Measurements from ENCODE around the gene ITIH2.

ITIH2 gene

GRCh38 chr10:7787150-7787856 lies 84.2 kb downstream of the ITIH2 start:
- Mint-ChIP-seq H3K4me1 (peaks cover 29% of the 10 kb centered on the region), H3K27me3 (no peaks in the 10 kb centered on the region), H3K27ac (no peak overlapping the region), H3K36me3 (peaks cover 14% of the 10 kb centered on the region), H3K4me3 (no peak overlapping the region), H3K9me3 (no peaks in the 10 kb centered on the region)
- no peak for ATAC-seq (ENCODE audit: low read depth)
- DNase-seq (ENCODE audit: low spot score in 2 of 2): no peak

- peaks cover 35% of the 10 kb centered on the region for H3K4me1 Mint-ChIP-seq
- ATAC-seq (ENCODE audit: low read depth) (peak; percentile 94), DNase-seq (ENCODE audit: low spot score in 2 of 2) (peak; percentile 90 to 93)
- H3K27ac Mint-ChIP-seq: no peak within 1 kb of the TSS
- H3K36me3 Mint-ChIP-seq: peaks cover 15% of the 10 kb centered on the region
- no peaks in the 10 kb centered on the region for H3K27me3 Mint-ChIP-seq
- H3K4me3 Mint-ChIP-seq: no peak within 1 kb of the TSS
- no peaks in the 10 kb centered on the region for H3K9me3 Mint-ChIP-seq
Measured at GRCh38 chr10:7787857-7788638, 84.9 kb downstream of the ITIH2 start, which contains the start of the genes ATP5F1C and KIN. Gene ATP5F1C, plus strand, starts transcription at chr10:7788177. Its CDS starts 31 bp downstream, at chr10:7788208. Gene KIN, minus strand, starts transcription at chr10:7787993. Its CDS starts 60 bp downstream, at chr10:7787933.

DNA sequence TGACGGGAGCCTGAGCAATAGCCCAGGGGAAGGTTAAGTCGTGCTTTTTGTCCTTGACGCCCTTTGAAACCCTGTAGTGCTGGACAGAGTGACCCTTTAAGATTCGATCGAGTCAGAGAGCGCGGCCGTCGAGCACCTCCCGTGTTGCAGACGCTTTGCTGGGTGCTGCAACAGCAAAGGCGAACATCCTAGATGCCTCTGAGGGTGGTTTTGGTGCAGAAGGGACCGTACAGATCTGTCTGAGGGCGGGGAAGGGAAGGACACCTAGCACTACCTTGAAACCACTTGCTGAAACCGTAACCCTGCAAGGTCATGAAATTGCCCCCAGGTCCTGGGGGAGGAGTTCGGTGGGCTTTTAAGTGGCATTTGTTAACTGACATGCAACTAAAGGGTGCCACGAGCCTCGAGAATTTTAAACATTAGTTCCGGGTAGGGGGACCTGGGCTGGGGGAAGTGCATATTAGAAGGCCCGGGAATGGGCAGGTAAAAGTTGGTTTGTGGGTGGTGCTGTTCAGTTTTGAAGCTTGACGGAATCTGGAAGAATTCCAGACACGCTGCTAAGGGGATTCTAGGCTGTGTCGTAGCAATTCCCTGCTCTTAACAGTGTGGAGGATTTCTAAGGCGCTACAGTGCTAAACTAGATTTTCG lies 85.6 kb downstream of the ITIH2 start:
- ATAC-seq (ENCODE audit: low read depth): no peak
- Mint-ChIP-seq H3K27me3 (no peaks in the 10 kb centered on the region), H3K4me1 (peaks cover 33% of the 10 kb centered on the region), H3K27ac (no peak overlapping the region), H3K4me3 (no peak overlapping the region), H3K36me3 (peaks cover 15% of the 10 kb centered on the region), H3K9me3 (no peaks in the 10 kb centered on the region)
- no peak for DNase-seq (ENCODE audit: low spot score in 2 of 2)

DNA sequence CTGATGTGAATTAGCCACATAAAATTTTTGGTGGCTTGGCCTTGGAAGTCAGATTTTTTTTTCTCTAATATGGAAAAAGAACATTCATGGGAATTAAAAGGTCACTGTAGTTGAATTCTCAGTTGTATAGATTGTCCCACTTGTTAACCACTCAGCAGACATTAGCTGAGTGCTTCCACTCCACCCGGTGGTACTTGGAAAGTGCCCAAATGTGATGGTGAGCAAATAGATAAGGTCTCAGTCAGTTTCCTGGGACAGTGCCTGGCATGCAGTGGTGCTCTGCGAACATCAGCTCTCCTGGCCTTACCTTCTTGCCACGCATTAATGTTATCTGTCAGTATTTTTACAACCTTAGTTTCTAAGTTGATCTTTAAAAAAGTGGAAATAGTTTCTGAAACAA lies 86.3 kb downstream of the ITIH2 start:
- Mint-ChIP-seq H3K4me1 (peaks cover 36% of the 10 kb centered on the region), H3K4me3 (no peak overlapping the region), H3K27ac (no peak overlapping the region), H3K9me3 (no peaks in the 10 kb centered on the region), H3K36me3 (peaks cover 14% of the 10 kb centered on the region), H3K27me3 (no peaks in the 10 kb centered on the region)
- ATAC-seq (ENCODE audit: low read depth) (no peak), DNase-seq (ENCODE audit: low spot score in 2 of 2) (no peak)

DNA sequence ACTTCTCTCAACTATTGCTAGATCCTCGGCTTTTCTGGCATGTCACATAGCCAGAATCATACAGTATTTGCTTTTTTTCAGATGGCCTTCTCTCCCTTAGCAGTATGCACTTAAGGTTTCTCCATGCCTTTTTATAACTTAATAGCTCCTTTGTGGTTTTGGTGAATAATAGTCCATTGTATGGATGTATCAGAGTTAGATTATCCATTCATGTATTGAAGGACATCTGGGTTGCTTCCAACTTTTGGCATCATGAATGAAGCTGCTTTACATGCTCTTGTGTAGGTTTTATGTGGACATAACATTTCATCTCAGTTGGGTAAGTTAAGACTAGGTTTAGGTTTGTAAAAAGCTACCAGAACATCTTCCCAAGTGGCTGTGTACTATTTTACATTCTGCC lies 89.4 kb downstream of the ITIH2 start:
- Mint-ChIP-seq H3K4me1 (peaks cover 42% of the 10 kb centered on the region), H3K9me3 (no peaks in the 10 kb centered on the region), H3K36me3 (peaks cover 28% of the 10 kb centered on the region), H3K27ac (no peak overlapping the region), H3K4me3 (no peak overlapping the region), H3K27me3 (no peaks in the 10 kb centered on the region)
- no peak for DNase-seq (ENCODE audit: low spot score in 2 of 2)
- no peak for ATAC-seq (ENCODE audit: low read depth)

- Mint-ChIP-seq H3K4me1 (peaks cover 35% of the 10 kb centered on the region), H3K27ac (no peak overlapping the region), H3K4me3 (no peak overlapping the region), H3K36me3 (peaks cover 33% of the 10 kb centered on the region), H3K27me3 (no peaks in the 10 kb centered on the region), H3K9me3 (no peaks in the 10 kb centered on the region)
- DNase-seq (ENCODE audit: low spot score in 2 of 2) (no peak), ATAC-seq (ENCODE audit: low read depth) (no peak)
Measured at GRCh38 chr10:7794251-7795026, 91.3 kb downstream of the ITIH2 start.

DNA sequence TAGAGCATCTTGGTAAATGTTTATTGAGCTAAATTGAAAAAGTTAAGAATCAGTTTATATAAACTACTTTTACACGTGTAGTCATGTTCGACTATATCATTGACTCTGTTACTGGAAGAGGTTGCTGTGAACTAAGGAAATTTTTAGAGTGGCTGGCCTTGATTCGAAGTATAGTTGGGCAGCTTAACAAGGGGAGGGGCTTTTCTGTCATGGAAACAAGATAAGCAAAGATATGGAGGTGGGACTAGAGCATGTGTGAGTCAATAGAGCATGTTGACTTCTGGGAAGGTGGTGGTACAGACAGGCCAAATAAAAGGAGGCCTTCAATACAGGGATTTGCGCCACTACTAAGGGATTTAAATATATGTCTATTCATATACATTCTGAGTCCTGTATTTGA lies 92.5 kb downstream of the ITIH2 start:
- no peak for DNase-seq (ENCODE audit: low spot score in 2 of 2)
- ATAC-seq (ENCODE audit: low read depth): no peak
- no peak overlapping the region for H3K27ac Mint-ChIP-seq

DNA sequence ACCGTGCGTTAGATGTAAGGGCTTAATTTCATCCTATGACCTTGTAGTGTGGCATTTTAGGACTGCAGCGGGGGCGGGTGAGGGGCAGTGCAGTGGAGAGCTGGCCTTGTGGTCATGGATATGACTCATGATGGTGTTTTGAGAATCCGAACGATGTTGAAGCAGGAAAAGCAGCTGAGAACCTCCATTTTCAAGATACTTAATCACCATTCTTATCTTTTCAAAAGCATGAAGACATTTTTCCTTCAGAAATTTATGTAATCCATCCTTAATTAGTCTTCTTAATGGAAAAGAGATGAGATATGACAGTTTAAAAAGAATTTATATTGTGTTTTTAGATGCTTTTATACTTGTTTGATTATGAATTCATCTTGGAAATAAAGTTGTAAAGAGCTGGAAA lies 94.5 kb downstream of the ITIH2 start:
- Mint-ChIP-seq H3K4me1 (peaks cover 22% of the 10 kb centered on the region), H3K36me3 (peaks cover 29% of the 10 kb centered on the region), H3K9me3 (no peaks in the 10 kb centered on the region), H3K27ac (no peak overlapping the region), H3K4me3 (no peak overlapping the region), H3K27me3 (no peaks in the 10 kb centered on the region)
- DNase-seq (ENCODE audit: low spot score in 2 of 2) (no peak), ATAC-seq (ENCODE audit: low read depth) (no peak)

More for the DNA sequence above, 92.5 kb downstream of the ITIH2 start:
- H3K4me3 Mint-ChIP-seq: no peak overlapping the region
- no peaks in the 10 kb centered on the region for H3K9me3 Mint-ChIP-seq
- peaks cover 34% of the 10 kb centered on the region for H3K4me1 Mint-ChIP-seq
- H3K27me3 Mint-ChIP-seq: no peaks in the 10 kb centered on the region
- H3K36me3 Mint-ChIP-seq: peaks cover 35% of the 10 kb centered on the region
